BLaER1 treated with 17β-estradiol and CSF1 and Interleukin-3, amounts not matched to agents 10 nM and 100 nM (cell line): ENCODE data around the gene OPTC.

Source experiments
- H3K27ac ChIP-seq, 11 experiments: shearing (Covaris generic); formaldehyde crosslinking; 2 replicates each; pipeline ENCODE4 v1.8.1; 2022
- H3K27me3 ChIP-seq, 11 experiments: shearing (Covaris generic); formaldehyde crosslinking; 2 replicates each; pipeline ENCODE4 v1.8.1; 2022
- H3K36me3 ChIP-seq, 11 experiments: shearing (Covaris generic); formaldehyde crosslinking; 2 replicates each; pipeline ENCODE4 v1.8.1; 2022
- H3K4me1 ChIP-seq, 10 experiments: shearing (Covaris generic); formaldehyde crosslinking; 2 replicates each; pipeline ENCODE4 v1.8.1; 2022
- H3K4me2 ChIP-seq, 11 experiments: shearing (Covaris generic); formaldehyde crosslinking; 2 replicates each; pipeline ENCODE4 v1.8.1; 2022
- H3K4me3 ChIP-seq, 10 experiments: shearing (Covaris generic); formaldehyde crosslinking; 2 replicates each; pipeline ENCODE4 v1.8.1; 2022
- H3K9ac ChIP-seq, 11 experiments: shearing (Covaris generic); formaldehyde crosslinking; 2 replicates each; pipeline ENCODE4 v1.8.1; 2022
- H3K9me3 ChIP-seq, 11 experiments: shearing (Covaris generic); formaldehyde crosslinking; replicated peaks in 1 of 11; 2 replicates each; pipeline ENCODE4 v1.8.1; 2022
- H4K20me1 ChIP-seq, 11 experiments: shearing (Covaris generic); formaldehyde crosslinking; 2 replicates each; pipeline ENCODE4 v1.8.1; 2022
- Cebpa-rat ChIP-seq, 11 experiments: shearing (Covaris generic); IDR thresholded peaks; 2 replicates each; pipeline ENCODE4 v1.8.1; 2022

The OPTC gene

GRCh38 chr1:203453016-203453415, 40.9 kb upstream of the OPTC start:
- peaks cover 8 to 32% (median 19%) of the 10 kb centered on the region in 10 experiments for H3K4me1 ChIP-seq
- H3K9ac ChIP-seq, result no peak overlapping the region
- no peaks in the 10 kb centered on the region for H3K27me3 ChIP-seq
- no peak for TF ChIP-seq Cebpa-rat (IDR thresholded peaks at IDR 0.05)
- H3K4me2 ChIP-seq, result peak overlapping the region in 6 of 11 experiments; percentile 0 to 34 (median 12); a peak in 4 of 22 replicates
- H3K27ac ChIP-seq, result no peak overlapping the region
- H4K20me1 ChIP-seq, result no peaks in the 10 kb centered on the region
- no peaks in the 10 kb centered on the region for H3K36me3 ChIP-seq
- H3K9me3 ChIP-seq, result no peaks in the 10 kb centered on the region
- no peak overlapping the region for H3K4me3 ChIP-seq

- no peaks in the 10 kb centered on the region for H3K27me3 ChIP-seq
- no peak for TF ChIP-seq Cebpa-rat (IDR thresholded peaks at IDR 0.05)
Observed at GRCh38 chr1:203453616-203454015, 40.3 kb upstream of the OPTC start.

GRCh38 chr1:203454986-203455471, 38.9 kb upstream of the OPTC start:
- H4K20me1 ChIP-seq, result no peaks in the 10 kb centered on the region
- H3K4me2 ChIP-seq, result no peak overlapping the region
- no peak overlapping the region for H3K27ac ChIP-seq
- no peaks in the 10 kb centered on the region for H3K36me3 ChIP-seq
- H3K4me3 ChIP-seq, result no peak overlapping the region
- H3K27me3 ChIP-seq, result no peaks in the 10 kb centered on the region
- TF ChIP-seq Cebpa-rat (IDR thresholded peaks at IDR 0.05), result no peak
- H3K9ac ChIP-seq, result no peak overlapping the region
- H3K9me3 ChIP-seq, result no peaks in the 10 kb centered on the region
- peaks cover 0 to 25% (median 11%) of the 10 kb centered on the region in 10 experiments; a peak in 12 of 20 replicates for H3K4me1 ChIP-seq

More at GRCh38 chr1:203453616-203454015, 40.3 kb upstream of the OPTC start:
- H3K9me3 ChIP-seq, result no peaks in the 10 kb centered on the region
- no peaks in the 10 kb centered on the region for H4K20me1 ChIP-seq
- H3K36me3 ChIP-seq, result no peaks in the 10 kb centered on the region
- peak overlapping the region in 6 of 11 experiments; percentile 0 to 34 (median 12); a peak in 4 of 22 replicates for H3K4me2 ChIP-seq
- H3K4me1 ChIP-seq, result peaks cover 2 to 27% (median 13%) of the 10 kb centered on the region in 10 experiments; a peak in 19 of 20 replicates
- H3K9ac ChIP-seq, result no peak overlapping the region
- H3K27ac ChIP-seq, result no peak overlapping the region
- no peak overlapping the region for H3K4me3 ChIP-seq

- H4K20me1 ChIP-seq, result no peaks in the 10 kb centered on the region
- TF ChIP-seq Cebpa-rat (IDR thresholded peaks at IDR 0.05), result no peak
- H3K4me1 ChIP-seq, result peaks cover 0 to 25% (median 10%) of the 10 kb centered on the region in 10 experiments; a peak in 12 of 20 replicates
- H3K9me3 ChIP-seq, result no peaks in the 10 kb centered on the region
- H3K4me3 ChIP-seq, result no peak overlapping the region
- no peaks in the 10 kb centered on the region for H3K36me3 ChIP-seq
- H3K27ac ChIP-seq, result no peak overlapping the region
- H3K9ac ChIP-seq, result no peak overlapping the region
- no peak overlapping the region for H3K4me2 ChIP-seq
- H3K27me3 ChIP-seq, result no peaks in the 10 kb centered on the region
Observed at GRCh38 chr1:203455706-203456105, 38.2 kb upstream of the OPTC start.

- H3K4me3 ChIP-seq, result no peak overlapping the region
- H3K4me1 ChIP-seq, result peaks cover 0 to 25% (median 10%) of the 10 kb centered on the region in 10 experiments; a peak in 12 of 20 replicates
- no peak for TF ChIP-seq Cebpa-rat (IDR thresholded peaks at IDR 0.05)
- no peak overlapping the region for H3K9ac ChIP-seq
- H4K20me1 ChIP-seq, result no peaks in the 10 kb centered on the region
- no peaks in the 10 kb centered on the region for H3K27me3 ChIP-seq
- H3K36me3 ChIP-seq, result no peaks in the 10 kb centered on the region
- H3K9me3 ChIP-seq, result no peaks in the 10 kb centered on the region
- no peak overlapping the region for H3K27ac ChIP-seq
- H3K4me2 ChIP-seq, result no peak overlapping the region
Observed at GRCh38 chr1:203456577-203456976, 37.4 kb upstream of the OPTC start.

GRCh38 chr1:203458078-203458477, 35.9 kb upstream of the OPTC start:
- Histone ChIP-seq H3K4me1 (peaks cover 0 to 16% (median 7%) of the 10 kb centered on the region in 10 experiments; a peak in 11 of 20 replicates), H3K9ac (no peak overlapping the region), H3K27me3 (no peaks in the 10 kb centered on the region), H3K27ac (no peak overlapping the region), H3K4me2 (no peak overlapping the region), H3K36me3 (no peaks in the 10 kb centered on the region), H3K9me3 (no peaks in the 10 kb centered on the region), H3K4me3 (no peak overlapping the region), H4K20me1 (no peaks in the 10 kb centered on the region)
- no peak for TF ChIP-seq Cebpa-rat (IDR thresholded peaks at IDR 0.05)

- Histone ChIP-seq H3K4me2 (no peak overlapping the region), H3K27me3 (no peaks in the 10 kb centered on the region), H3K4me1 (peaks cover 0 to 7% (median 0%) of the 10 kb centered on the region in 10 experiments; a peak in 3 of 20 replicates), H3K4me3 (no peak overlapping the region), H4K20me1 (no peaks in the 10 kb centered on the region), H3K36me3 (no peaks in the 10 kb centered on the region), H3K9ac (no peak overlapping the region), H3K9me3 (no peaks in the 10 kb centered on the region), H3K27ac (no peak overlapping the region)
- no peak for TF ChIP-seq Cebpa-rat (IDR thresholded peaks at IDR 0.05)
Observed at GRCh38 chr1:203459671-203460201, 34.2 kb upstream of the OPTC start.

- Histone ChIP-seq H4K20me1 (no peaks in the 10 kb centered on the region), H3K27me3 (no peaks in the 10 kb centered on the region), H3K4me2 (peak overlapping the region in 1 of 11 experiments; percentile 38; a peak in 1 of 22 replicates), H3K36me3 (no peaks in the 10 kb centered on the region), H3K9me3 (no peaks in the 10 kb centered on the region), H3K4me1 (peaks cover 0 to 7% (median 0%) of the 10 kb centered on the region in 10 experiments; a peak in 4 of 20 replicates), H3K27ac (no peak overlapping the region), H3K9ac (no peak overlapping the region), H3K4me3 (no peak overlapping the region)
- no peak for TF ChIP-seq Cebpa-rat (IDR thresholded peaks at IDR 0.05)
Observed at GRCh38 chr1:203461717-203462116, 32.2 kb upstream of the OPTC start.

GRCh38 chr1:203462143-203462542, 31.8 kb upstream of the OPTC start:
- Histone ChIP-seq H4K20me1 (no peaks in the 10 kb centered on the region), H3K36me3 (no peaks in the 10 kb centered on the region), H3K4me2 (peak overlapping the region in 1 of 11 experiments; percentile 38; a peak in 1 of 22 replicates), H3K4me3 (no peak overlapping the region), H3K27ac (no peak overlapping the region), H3K9me3 (no peaks in the 10 kb centered on the region), H3K27me3 (no peaks in the 10 kb centered on the region), H3K9ac (no peak overlapping the region), H3K4me1 (peaks cover 0 to 7% (median under 1%) of the 10 kb centered on the region in 10 experiments; a peak in 4 of 20 replicates)
- TF ChIP-seq Cebpa-rat (IDR thresholded peaks at IDR 0.05), result no peak

GRCh38 chr1:203462878-203463277, 31.1 kb upstream of the OPTC start:
- H3K9ac ChIP-seq, result no peak overlapping the region
- no peaks in the 10 kb centered on the region for H3K27me3 ChIP-seq
- H3K4me2 ChIP-seq, result no peak overlapping the region
- no peaks in the 10 kb centered on the region for H3K9me3 ChIP-seq
- H3K27ac ChIP-seq, result no peak overlapping the region
- no peak overlapping the region for H3K4me3 ChIP-seq
- no peaks in the 10 kb centered on the region for H3K36me3 ChIP-seq
- peaks cover 0 to 8% (median 2%) of the 10 kb centered on the region in 10 experiments; a peak in 4 of 20 replicates for H3K4me1 ChIP-seq
- no peak for TF ChIP-seq Cebpa-rat (IDR thresholded peaks at IDR 0.05)
- no peaks in the 10 kb centered on the region for H4K20me1 ChIP-seq
